Sigmoid colon (tissue), 4 donors: ENCODE measurements around the gene CSF3.

ENCODE experiments used
- EP300 ChIP-seq, 4 donors: sonication (generic); formaldehyde crosslinking; IDR thresholded peaks; one replicate each; pipeline ENCODE4 v1.6.1; 2017; ENCODE audit warnings: antibody characterized with exemption in 4 of 4
- POLR2A ChIP-seq, 2 donors: fragments of 450-650 bp; IDR thresholded peaks; one replicate each; pipeline ENCODE4 v1.6.1; 2016; ENCODE audit warnings: antibody characterized with exemption in 2 of 2, mild to moderate bottlenecking in 2 of 2, moderate library complexity in 2 of 2
- POLR2AphosphoS5 ChIP-seq, 4 donors: sonication (generic); formaldehyde crosslinking; IDR thresholded peaks; one replicate each; pipeline ENCODE4 v1.6.1; 2017; ENCODE audit warnings: antibody characterized with exemption in 4 of 4
- TF ChIP-seq, protein P1 (sequence below), 4 experiments: fragments of 450-650 bp in 3 of 4; fragments of 200-600 bp in 1 of 4; IDR thresholded peaks; one replicate each; pipeline ENCODE4 v1.5.1; 2016 to 2019; ENCODE audit warnings: antibody characterized with exemption in 4 of 4, mild to moderate bottlenecking in 3 of 4, moderate library complexity in 2 of 4

- TF ChIP-seq EP300 (IDR thresholded peaks at IDR 0.05) (no peak), POLR2A (IDR thresholded peaks at IDR 0.05) (no peak), POLR2AphosphoS5 (IDR thresholded peaks at IDR 0.05) (no peak)
- TF ChIP-seq, protein P1, sequence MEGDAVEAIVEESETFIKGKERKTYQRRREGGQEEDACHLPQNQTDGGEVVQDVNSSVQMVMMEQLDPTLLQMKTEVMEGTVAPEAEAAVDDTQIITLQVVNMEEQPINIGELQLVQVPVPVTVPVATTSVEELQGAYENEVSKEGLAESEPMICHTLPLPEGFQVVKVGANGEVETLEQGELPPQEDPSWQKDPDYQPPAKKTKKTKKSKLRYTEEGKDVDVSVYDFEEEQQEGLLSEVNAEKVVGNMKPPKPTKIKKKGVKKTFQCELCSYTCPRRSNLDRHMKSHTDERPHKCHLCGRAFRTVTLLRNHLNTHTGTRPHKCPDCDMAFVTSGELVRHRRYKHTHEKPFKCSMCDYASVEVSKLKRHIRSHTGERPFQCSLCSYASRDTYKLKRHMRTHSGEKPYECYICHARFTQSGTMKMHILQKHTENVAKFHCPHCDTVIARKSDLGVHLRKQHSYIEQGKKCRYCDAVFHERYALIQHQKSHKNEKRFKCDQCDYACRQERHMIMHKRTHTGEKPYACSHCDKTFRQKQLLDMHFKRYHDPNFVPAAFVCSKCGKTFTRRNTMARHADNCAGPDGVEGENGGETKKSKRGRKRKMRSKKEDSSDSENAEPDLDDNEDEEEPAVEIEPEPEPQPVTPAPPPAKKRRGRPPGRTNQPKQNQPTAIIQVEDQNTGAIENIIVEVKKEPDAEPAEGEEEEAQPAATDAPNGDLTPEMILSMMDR (IDR thresholded peaks at IDR 0.05), result peak; percentile 75 to 95 (median 86)
Observed at GRCh38 chr17:40026816-40027613, 11.8 kb downstream of the CSF3 start.
